Hepatocyte (in vitro differentiated cells): Measurements from ENCODE around the gene HS6ST2. TPM values are rescaled to one million over a fixed set of nuclear protein-coding genes. Genes with fewer than 3 reads are reported as not detected.

Experiments used
- DNase-seq: peaks from one replicate; pipeline ENCODE4 v3.0.0-alpha.2; 2016; ENCODE audit warnings: low spot score
- H2AFZ ChIP-seq: fragments of 200-600 bp; sonication (generic); 2 replicates; pipeline ENCODE4 v1.6.0; 2016; ENCODE audit warnings: antibody characterized with exemption, mild to moderate bottlenecking
- H3K27ac ChIP-seq: fragments of 200-600 bp; sonication (generic); 2 replicates; pipeline ENCODE4 v1.5.1; 2016; ENCODE audit warnings: mild to moderate bottlenecking
- H3K27me3 ChIP-seq: fragments of 200-600 bp; sonication (generic); 2 replicates; pipeline ENCODE4 v1.6.1; 2016
- H3K36me3 ChIP-seq: fragments of 200-600 bp; sonication (generic); replicated peaks from 2 replicates; pipeline ENCODE4 v1.5.1; 2016; ENCODE audit warnings: low read depth; ENCODE audit not compliant: insufficient read depth
- H3K4me1 ChIP-seq: fragments of 200-600 bp; sonication (generic); 2 replicates; pipeline ENCODE4 v1.5.1; 2016; ENCODE audit warnings: mild to moderate bottlenecking, moderate library complexity; ENCODE audit not compliant: insufficient read depth
- H3K4me2 ChIP-seq: fragments of 200-600 bp; sonication (generic); 2 replicates; pipeline ENCODE4 v1.6.0; 2016
- H3K4me3 ChIP-seq: fragments of 200-600 bp; sonication (generic); 2 replicates; pipeline ENCODE4 v1.5.1; 2016; ENCODE audit warnings: mild to moderate bottlenecking
- H3K79me2 ChIP-seq: fragments of 200-600 bp; sonication (generic); 2 replicates; pipeline ENCODE4 v1.6.0; 2017; ENCODE audit warnings: mild to moderate bottlenecking
- H3K9me2 ChIP-seq: fragments of 200-600 bp; sonication (generic); replicated peaks from 2 replicates; pipeline ENCODE4 v1.6.0; 2017; ENCODE audit warnings: mild to moderate bottlenecking; ENCODE audit not compliant: insufficient read depth
- H3K9me3 ChIP-seq: fragments of 200-600 bp; sonication (generic); 2 replicates; pipeline ENCODE4 v1.5.1; 2016; ENCODE audit warnings: low read depth, mild to moderate bottlenecking
- H4K20me1 ChIP-seq: fragments of 200-600 bp; sonication (generic); 2 replicates; pipeline ENCODE4 v1.6.0; 2016; ENCODE audit warnings: mild to moderate bottlenecking; ENCODE audit not compliant: insufficient read depth, poor library complexity, severe bottlenecking
- EZH2 ChIP-seq: fragments of 200-600 bp; sonication (generic); IDR thresholded peaks from 2 replicates; pipeline ENCODE4 v1.6.1; 2016; ENCODE audit warnings: antibody characterized with exemption, mild to moderate bottlenecking, borderline replicate concordance
- EZH2phosphoT487 ChIP-seq: fragments of 200-600 bp; sonication (generic); IDR thresholded peaks from one replicate; pipeline ENCODE4 v1.6.1; 2018; ENCODE audit warnings: antibody characterized with exemption, mild to moderate bottlenecking, low read depth, moderate library complexity; ENCODE audit not compliant: unreplicated experiment, severe bottlenecking
- WGBS: methylation state at CpG from one replicate; pipeline ENCODE4 v1.1.6; 2016; ENCODE audit warnings: low lambda C conversion rate; ENCODE audit errors: missing lambda C conversion rate; 5-methylcytosine and 5-hydroxymethylcytosine counted together
- polyA plus RNA-seq: library from polyadenylated mRNA; unstranded; fragments of >200 nt; fragmentation: Nextera tagmentation; extraction: Ambion mirVana; gene quantifications from 2 replicates; pipeline ENCODE4 v1.2.1, GENCODE V29; 2016
- total RNA-seq: library from RNA; depleted of rRNA; stranded (reverse); fragments of >200 nt; gene quantifications from 2 replicates; pipeline ENCODE4 v1.2.3, GENCODE V29; 2014
- TF ChIP-seq, protein P1 (sequence below): fragments of 200-600 bp; sonication (generic); IDR thresholded peaks from 2 replicates; pipeline ENCODE4 v1.5.1; 2016; ENCODE audit warnings: antibody characterized with exemption, mild to moderate bottlenecking; ENCODE audit not compliant: poor library complexity

The HS6ST2 gene
- total and polyA plus RNA-seq, 2 experiments from 2014 or later, result 17.4 to 21.9 TPM

DNA sequence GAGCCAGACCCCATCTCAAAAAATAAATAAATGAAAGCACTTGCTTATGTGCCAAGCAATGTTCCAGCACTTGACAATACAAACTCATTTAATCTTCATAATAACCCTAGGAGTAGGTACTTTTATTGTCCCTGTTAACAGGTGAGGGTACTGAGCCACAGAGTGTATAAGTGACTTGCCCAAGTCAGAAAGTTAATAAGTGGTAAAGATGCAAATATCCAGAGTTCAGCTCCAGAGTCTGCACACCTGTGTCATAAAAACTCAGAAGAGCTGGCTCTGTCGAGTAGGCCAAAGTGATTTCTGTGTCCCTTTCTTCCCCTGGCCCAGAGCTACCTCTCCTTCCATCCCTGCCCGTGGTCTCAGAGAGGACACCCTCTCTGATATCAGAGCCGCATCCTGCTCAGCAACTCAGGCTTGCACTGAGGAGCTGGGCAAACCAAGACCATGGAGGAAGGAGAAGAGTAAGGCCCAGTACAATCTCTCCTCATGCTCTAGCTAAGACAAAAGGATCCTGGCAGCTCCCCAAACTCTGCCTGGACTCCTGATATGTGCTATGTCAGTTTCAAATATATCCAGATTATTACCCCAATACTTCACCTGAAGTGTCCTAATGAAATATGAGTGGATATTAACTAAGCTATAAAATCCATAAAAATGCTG, 136.3 kb downstream of the HS6ST2 start:
- H3K4me3 ChIP-seq, result no peak overlapping the region
- H4K20me1 ChIP-seq, result no peaks in the 10 kb centered on the region
- no peaks in the 10 kb centered on the region for H3K9me3 ChIP-seq
- no peaks in the 10 kb centered on the region for H3K27me3 ChIP-seq
- TF ChIP-seq EZH2phosphoT487 (no peak), EZH2 (no peak)
- TF ChIP-seq, protein P1, sequence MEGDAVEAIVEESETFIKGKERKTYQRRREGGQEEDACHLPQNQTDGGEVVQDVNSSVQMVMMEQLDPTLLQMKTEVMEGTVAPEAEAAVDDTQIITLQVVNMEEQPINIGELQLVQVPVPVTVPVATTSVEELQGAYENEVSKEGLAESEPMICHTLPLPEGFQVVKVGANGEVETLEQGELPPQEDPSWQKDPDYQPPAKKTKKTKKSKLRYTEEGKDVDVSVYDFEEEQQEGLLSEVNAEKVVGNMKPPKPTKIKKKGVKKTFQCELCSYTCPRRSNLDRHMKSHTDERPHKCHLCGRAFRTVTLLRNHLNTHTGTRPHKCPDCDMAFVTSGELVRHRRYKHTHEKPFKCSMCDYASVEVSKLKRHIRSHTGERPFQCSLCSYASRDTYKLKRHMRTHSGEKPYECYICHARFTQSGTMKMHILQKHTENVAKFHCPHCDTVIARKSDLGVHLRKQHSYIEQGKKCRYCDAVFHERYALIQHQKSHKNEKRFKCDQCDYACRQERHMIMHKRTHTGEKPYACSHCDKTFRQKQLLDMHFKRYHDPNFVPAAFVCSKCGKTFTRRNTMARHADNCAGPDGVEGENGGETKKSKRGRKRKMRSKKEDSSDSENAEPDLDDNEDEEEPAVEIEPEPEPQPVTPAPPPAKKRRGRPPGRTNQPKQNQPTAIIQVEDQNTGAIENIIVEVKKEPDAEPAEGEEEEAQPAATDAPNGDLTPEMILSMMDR, result no peak
- H3K9me2 ChIP-seq, result no peaks in the 10 kb centered on the region
- H2AFZ ChIP-seq, result no peak overlapping the region
- peak overlapping the region; percentile 74 for H3K27ac ChIP-seq
- H3K36me3 ChIP-seq, result no peaks in the 10 kb centered on the region
- no peaks in the 10 kb centered on the region for H3K79me2 ChIP-seq
- no peak overlapping the region for H3K4me2 ChIP-seq
- 69% methylated on average over 3 of the region's 3 CpGs for WGBS
- H3K4me1 ChIP-seq, result no peaks in the 10 kb centered on the region
- peak; percentile 6 for DNase-seq

DNA sequence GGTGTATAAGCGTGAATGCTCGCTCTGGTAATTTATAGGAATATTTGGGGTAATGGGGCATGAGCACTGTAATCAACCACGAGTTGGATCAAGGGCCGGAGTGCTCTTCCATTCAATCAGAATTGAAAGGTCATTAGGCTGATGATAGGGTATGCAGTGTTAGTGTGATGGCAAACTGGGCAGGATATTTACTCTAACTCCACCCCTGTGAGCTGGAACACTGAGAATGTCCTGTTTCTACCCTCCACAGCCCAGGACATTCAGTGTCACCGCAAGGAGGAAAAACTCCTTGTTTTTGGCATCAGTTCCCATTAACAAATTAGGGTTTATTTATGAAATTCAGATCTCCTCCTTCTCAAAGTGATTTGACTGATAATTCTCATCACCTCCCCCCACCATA, 137.8 kb downstream of the HS6ST2 start:
- 77% methylated on average over 5 of the region's 5 CpGs for WGBS
- Histone ChIP-seq H3K27ac (no peak overlapping the region), H2AFZ (no peak overlapping the region), H3K27me3 (no peaks in the 10 kb centered on the region), H3K9me2 (no peaks in the 10 kb centered on the region), H3K4me2 (no peak overlapping the region), H3K36me3 (no peaks in the 10 kb centered on the region), H3K79me2 (no peaks in the 10 kb centered on the region), H3K4me1 (no peaks in the 10 kb centered on the region), H3K4me3 (no peak overlapping the region), H4K20me1 (no peaks in the 10 kb centered on the region), H3K9me3 (no peaks in the 10 kb centered on the region)
- DNase-seq, result no peak
- TF ChIP-seq EZH2phosphoT487 (no peak), EZH2 (no peak)

DNA sequence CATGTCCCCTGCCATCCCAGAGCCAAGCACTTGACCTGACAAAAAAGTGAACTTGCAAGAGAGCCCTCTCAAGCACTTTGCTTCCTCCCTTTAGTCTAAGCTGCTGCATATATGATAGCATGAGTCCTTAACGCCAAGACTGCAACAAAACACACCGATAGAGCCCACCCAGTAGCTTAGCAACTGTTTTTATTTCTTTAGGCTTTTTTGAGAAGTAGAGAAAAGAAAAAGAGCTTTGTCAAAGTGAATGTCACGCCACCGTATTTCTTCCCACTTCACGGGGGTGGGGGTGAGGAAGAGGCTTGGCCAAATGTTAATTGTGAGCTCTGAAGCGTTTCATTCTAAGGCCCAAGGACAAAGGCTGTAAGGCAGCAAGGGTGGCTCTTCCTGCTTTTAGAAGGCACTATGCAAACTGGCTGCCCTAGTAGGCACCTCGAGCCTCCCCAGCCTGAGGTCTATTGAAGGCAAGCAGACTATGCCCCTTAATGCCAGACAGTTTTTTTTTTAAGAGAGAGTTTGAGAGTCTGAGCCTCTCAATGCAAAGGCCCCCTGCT, 138.6 kb downstream of the HS6ST2 start:
- DNase-seq, result no peak
- no peak overlapping the region for H3K4me3 ChIP-seq
- H2AFZ ChIP-seq, result no peak overlapping the region
- H3K9me3 ChIP-seq, result no peaks in the 10 kb centered on the region
- H3K36me3 ChIP-seq, result no peaks in the 10 kb centered on the region
- H4K20me1 ChIP-seq, result no peaks in the 10 kb centered on the region
- no peaks in the 10 kb centered on the region for H3K9me2 ChIP-seq
- H3K27me3 ChIP-seq, result no peaks in the 10 kb centered on the region
- H3K4me1 ChIP-seq, result no peaks in the 10 kb centered on the region
- H3K79me2 ChIP-seq, result no peaks in the 10 kb centered on the region
- H3K27ac ChIP-seq, result no peak overlapping the region
- TF ChIP-seq, protein P1, result no peak
- no peak for TF ChIP-seq EZH2phosphoT487
- TF ChIP-seq EZH2, result no peak
- no peak overlapping the region for H3K4me2 ChIP-seq
- 78% methylated on average over 7 of the region's 7 CpGs for WGBS

DNA sequence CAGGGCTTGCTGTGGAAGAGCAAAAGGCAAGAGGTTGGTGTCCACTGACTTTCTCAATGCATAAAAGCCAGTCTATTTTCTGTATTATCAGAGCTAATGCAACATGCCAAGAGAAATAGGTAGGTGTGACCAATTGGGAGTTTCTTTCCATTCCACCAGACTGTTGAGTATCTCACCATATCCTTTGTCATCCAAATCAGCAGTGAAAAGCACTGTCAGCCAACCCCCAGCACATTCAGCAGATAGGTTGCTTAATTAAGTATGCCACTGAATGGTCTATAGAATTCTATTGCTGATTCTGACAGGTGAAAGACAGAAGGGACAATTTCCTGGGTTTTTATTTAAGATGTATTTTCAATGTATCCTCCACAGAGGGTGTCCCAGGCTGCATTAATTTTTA, 139.8 kb downstream of the HS6ST2 start:
- TF ChIP-seq, protein P1, result no peak
- TF ChIP-seq EZH2 (no peak), EZH2phosphoT487 (no peak)
- Histone ChIP-seq H3K27ac (no peak overlapping the region), H3K4me1 (no peaks in the 10 kb centered on the region), H3K4me3 (no peak overlapping the region), H3K36me3 (no peaks in the 10 kb centered on the region), H3K27me3 (no peaks in the 10 kb centered on the region), H3K9me2 (no peaks in the 10 kb centered on the region), H3K4me2 (no peak overlapping the region), H4K20me1 (no peaks in the 10 kb centered on the region), H3K9me3 (no peaks in the 10 kb centered on the region), H2AFZ (no peak overlapping the region), H3K79me2 (no peaks in the 10 kb centered on the region)
- no peak for DNase-seq
